GM12892 (cell line): ENCODE data around the gene GRIP2.

Source experiments
- POLR2A ChIP-seq: IDR thresholded peaks from 2 replicates; pipeline ENCODE4 v1.6.1; 2011; ENCODE audit warnings: low read depth, low read length, control low read depth
- POLR2AphosphoS5 ChIP-seq: IDR thresholded peaks from 2 replicates; pipeline ENCODE4 v1.6.1; 2011; ENCODE audit warnings: low read depth, low read length, control low read depth

DNA sequence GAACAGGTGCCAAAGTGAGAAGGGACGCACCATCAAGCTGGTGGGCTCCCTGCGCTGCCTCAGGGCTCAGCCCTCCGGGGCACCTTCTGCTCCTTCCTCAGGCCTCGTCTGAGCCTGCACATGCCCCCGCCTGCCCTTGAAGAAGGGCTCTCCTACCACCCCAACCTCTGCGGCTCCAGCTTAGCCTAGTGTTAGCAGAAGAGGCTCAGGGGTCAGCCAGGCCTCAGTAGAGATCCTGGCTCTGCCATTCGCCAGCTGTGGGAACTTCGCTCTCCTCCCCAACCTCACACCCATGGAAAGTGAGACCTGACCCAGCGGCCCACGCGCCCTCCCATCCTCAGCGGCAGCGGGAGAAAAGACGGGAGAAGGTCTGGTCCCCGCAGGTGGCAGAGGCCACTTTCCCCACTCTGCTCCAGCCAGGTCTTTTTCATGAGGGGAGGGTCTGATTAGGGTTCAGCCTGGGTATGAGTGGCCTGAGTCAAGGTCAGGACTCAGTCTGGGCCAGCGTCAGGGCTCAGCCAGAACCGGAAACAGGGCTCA lies 8.2 kb downstream of the GRIP2 start:
- TF ChIP-seq POLR2A (no peak), POLR2AphosphoS5 (no peak)
